Stimulated activated memory B cell treated with anti-CD40 and anti-IgM and Interleukin-4, amounts not matched to agents 10 μg/mL and 1 μg/mL and 100 μg/mL, for 72 hours (primary cell): ENCODE measurements around the gene KIRREL3.

Source experiments
- ATAC-seq: fragments of 150-1000 bp; cut with Tn5 transposase; 2 replicates; pipeline ENCODE4 v1.10.0; 2021
- H3K27ac Mint-ChIP-seq: one replicate; pipeline ENCODE4 v1.8.0; 2022; ENCODE audit warnings: mild to moderate bottlenecking, mixed read lengths
- H3K27me3 Mint-ChIP-seq: one replicate; pipeline ENCODE4 v1.8.0; 2022; ENCODE audit warnings: mixed read lengths
- H3K36me3 Mint-ChIP-seq: one replicate; pipeline ENCODE4 v1.8.0; 2022; ENCODE audit warnings: mixed read lengths
- H3K4me1 Mint-ChIP-seq: one replicate; pipeline ENCODE4 v1.8.0; 2022; ENCODE audit warnings: mixed read lengths
- H3K4me3 Mint-ChIP-seq: one replicate; pipeline ENCODE4 v1.8.0; 2022; ENCODE audit warnings: mild to moderate bottlenecking, moderate library complexity, mixed read lengths
- H3K9me3 Mint-ChIP-seq: one replicate; pipeline ENCODE4 v1.8.0; 2022; ENCODE audit warnings: mixed read lengths

The KIRREL3 gene

DNA sequence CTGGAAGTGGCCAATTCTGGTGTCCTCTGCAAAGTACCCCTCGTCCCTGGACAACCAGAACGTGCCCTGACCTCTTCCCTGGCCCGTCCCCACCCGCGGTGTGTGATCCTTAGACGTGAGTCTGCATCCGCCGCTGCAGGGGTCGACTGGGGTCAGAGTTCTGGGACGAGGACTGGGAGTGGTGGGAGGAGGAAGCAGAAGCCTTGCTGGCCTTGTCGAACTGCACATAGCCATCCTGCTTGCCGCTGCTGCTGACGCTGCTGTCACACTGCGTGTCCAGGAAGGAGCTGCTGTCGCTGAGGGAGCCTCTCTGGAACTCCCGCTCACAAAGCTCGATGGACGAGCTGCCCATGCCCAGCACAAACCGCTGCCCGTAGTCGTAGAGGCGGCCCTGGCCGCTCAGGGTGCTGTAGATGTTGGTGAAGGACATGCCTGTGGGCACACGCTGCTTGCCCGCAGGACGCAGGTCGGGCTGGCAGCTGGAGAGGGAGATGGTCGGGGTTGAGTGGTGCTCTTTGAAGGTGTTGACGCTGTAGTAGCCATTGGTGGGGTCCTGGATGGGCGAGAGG is 576.0 kb downstream of the KIRREL3 start:
- Mint-ChIP-seq H3K27me3 (peaks cover 18% of the 10 kb centered on the region), H3K4me1 (peaks cover 31% of the 10 kb centered on the region)

DNA sequence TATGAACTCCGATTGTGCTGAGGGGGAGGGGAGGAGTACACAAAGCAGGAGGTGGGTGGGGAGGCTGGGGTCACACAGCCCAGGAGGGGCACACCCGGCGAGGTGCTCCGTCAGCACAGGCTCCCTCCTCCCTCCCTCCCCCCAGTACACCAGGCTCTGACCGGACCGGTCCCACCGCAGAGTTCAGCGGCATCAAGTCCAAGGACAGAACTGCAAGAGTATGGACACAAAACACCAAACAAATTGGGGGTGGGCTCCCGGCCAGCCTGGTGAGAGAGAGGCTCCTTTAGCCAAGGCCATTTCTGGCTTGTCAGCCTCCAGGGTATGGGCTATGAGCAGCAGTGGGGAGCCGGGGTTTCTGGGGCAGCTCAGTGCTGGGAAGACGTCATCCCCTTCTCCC is 576.8 kb downstream of the KIRREL3 start:
- peak; percentile 22 for ATAC-seq
- Mint-ChIP-seq H3K27ac (no peak overlapping the region), H3K9me3 (no peaks in the 10 kb centered on the region), H3K27me3 (peaks cover 18% of the 10 kb centered on the region), H3K4me3 (no peak overlapping the region), H3K36me3 (no peaks in the 10 kb centered on the region), H3K4me1 (peaks cover 31% of the 10 kb centered on the region)

More for the DNA sequence above, 576.0 kb downstream of the KIRREL3 start:
- H3K36me3 Mint-ChIP-seq, result no peaks in the 10 kb centered on the region
- H3K4me3 Mint-ChIP-seq, result no peak overlapping the region
- no peak overlapping the region for H3K27ac Mint-ChIP-seq
- no peaks in the 10 kb centered on the region for H3K9me3 Mint-ChIP-seq
- ATAC-seq, result no peak

DNA sequence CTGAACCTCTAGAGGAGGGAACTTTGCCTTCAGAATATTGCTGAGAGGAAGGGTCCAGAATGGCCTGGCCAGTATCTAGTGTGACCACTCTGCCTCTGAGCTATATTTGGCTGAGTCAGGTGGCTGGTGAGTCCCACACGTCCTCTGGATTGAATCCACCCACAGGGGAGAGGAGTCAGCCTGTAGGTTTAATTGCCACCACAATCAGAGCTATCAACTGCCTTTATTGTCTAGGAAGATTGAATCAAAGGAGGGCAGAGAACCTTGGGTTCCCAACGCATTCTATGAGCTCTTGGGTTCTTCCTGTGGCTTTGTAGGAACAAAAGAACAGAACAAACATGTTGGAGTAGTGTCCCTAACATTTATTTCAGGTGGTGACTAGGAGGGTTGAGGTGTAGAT is 577.4 kb downstream of the KIRREL3 start:
- no peak overlapping the region for H3K4me3 Mint-ChIP-seq
- H3K4me1 Mint-ChIP-seq, result peaks cover 31% of the 10 kb centered on the region
- no peaks in the 10 kb centered on the region for H3K36me3 Mint-ChIP-seq
- ATAC-seq, result no peak
- no peak overlapping the region for H3K27ac Mint-ChIP-seq
- H3K9me3 Mint-ChIP-seq, result no peaks in the 10 kb centered on the region
- peaks cover 18% of the 10 kb centered on the region for H3K27me3 Mint-ChIP-seq

DNA sequence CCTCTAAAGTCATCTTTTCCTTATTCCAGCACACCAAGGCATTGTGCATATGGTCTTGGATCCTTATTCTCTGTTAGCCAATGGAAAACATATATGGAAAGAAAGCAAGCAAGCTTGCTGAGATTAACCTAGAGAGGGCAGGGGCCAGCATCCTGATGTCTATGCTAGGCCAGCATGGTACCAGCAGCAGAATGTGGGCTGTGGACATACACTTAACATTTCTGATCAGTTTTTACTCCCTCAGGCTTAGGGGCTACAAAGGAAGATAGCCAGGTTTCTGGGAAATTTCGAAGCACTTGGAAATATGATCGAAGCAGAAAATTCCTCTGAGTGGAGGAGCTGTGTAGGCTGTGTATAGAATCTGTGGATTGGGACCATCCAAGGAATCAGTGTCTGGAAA is 578.1 kb downstream of the KIRREL3 start:
- Mint-ChIP-seq H3K9me3 (no peaks in the 10 kb centered on the region), H3K4me1 (peaks cover 28% of the 10 kb centered on the region), H3K27me3 (peaks cover 18% of the 10 kb centered on the region), H3K4me3 (no peak overlapping the region), H3K36me3 (no peaks in the 10 kb centered on the region), H3K27ac (no peak overlapping the region)
- no peak for ATAC-seq

DNA sequence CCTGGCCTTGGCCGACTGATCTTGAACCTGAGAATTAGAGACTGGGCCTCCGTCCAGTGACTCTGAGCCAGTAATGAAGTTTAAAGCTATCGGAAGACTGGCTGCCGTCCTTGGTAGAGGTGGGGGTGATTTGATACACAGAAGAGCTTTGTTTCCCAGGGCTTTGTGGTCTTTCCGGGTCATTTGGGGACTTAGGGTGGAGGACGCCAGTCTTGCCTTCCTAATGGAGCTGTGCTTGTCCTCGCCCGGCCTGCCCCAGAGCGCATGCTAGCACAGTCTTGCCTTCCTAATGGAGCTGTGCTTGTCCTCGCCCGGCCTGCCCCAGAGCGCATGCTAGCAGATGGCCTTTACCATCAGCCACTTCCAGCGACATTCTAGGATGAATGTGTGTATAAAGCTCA is 579.3 kb downstream of the KIRREL3 start:
- Mint-ChIP-seq H3K9me3 (no peaks in the 10 kb centered on the region), H3K36me3 (no peaks in the 10 kb centered on the region), H3K27me3 (peaks cover 18% of the 10 kb centered on the region), H3K4me1 (peaks cover 24% of the 10 kb centered on the region), H3K27ac (peak overlapping the region; percentile 20), H3K4me3 (no peak overlapping the region)
- no peak for ATAC-seq

DNA sequence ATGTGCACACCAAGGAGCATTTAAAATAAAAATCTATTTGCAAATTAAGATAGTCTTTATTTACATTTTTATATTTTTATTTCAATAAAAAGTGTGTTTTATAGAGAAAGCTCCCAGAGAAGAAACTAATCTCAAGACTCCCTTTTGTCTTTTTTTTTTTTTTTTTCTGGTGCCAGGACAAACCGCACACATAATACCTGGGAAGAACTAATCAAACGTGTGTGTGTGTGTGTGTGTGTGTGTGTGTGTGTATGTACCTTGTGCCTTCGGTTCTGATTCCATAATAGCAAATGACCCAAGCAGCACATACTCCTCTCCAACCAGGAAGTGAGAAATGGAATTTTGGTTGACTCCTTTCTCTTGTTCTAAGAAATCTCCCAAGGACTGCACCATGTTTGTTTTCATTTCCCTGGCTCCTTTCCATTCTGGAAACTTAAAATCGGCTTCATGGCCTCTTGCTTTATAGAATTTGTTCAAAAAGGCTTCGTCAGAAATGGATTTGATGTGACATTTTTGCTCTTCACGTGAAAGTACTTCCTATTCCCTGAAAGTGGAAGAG is 579.8 kb downstream of the KIRREL3 start:
- ATAC-seq, result no peak
- H3K9me3 Mint-ChIP-seq, result no peaks in the 10 kb centered on the region

DNA sequence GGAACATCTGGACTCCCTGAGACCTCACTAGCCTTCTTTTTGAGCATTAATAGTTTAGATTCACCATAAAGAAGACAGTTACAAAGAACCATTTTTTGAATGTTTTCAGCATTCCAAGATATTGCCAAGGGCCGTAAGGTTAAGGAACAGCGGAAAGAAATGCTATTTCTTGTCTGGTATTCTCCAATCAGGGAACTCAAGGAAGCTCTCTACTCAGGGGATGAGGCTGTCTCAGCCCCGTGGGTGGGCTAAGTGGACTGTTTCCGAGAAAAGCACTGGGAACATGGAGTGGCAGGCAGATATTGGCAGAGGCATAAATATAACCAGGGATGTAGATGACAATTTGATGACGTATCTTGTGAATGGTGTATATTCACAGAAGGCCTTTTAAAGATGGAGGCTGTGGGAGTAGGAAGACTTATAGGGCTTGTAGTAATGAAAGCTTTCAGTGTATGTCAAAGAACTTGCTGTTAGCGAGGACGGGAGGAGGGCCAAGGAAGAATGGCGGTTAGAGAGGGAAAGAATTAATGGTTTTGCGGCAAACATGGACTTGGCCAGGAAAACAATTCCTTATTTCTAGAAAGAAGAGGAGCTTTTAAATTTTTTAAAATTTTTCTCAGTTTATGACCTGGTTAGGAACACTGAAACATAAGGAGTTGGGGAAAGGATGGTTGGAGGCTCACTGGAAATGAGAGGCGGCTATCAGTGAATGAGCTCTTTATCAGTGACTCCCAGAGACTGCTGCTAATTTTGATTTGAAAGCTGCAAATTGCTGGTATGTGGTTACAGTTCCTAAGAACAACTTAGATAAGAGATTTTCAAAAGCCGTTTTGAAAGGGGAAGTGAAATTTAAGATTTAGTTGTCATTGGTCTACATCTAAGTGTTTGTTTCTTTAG is 580.5 kb downstream of the KIRREL3 start:
- Mint-ChIP-seq H3K4me1 (peaks cover 30% of the 10 kb centered on the region), H3K4me3 (peak overlapping the region; percentile 44), H3K27ac (peak overlapping the region; percentile 12), H3K36me3 (no peaks in the 10 kb centered on the region), H3K9me3 (no peaks in the 10 kb centered on the region), H3K27me3 (peaks cover 16% of the 10 kb centered on the region)
- peak; percentile 71 for ATAC-seq

More for the DNA sequence above, 579.8 kb downstream of the KIRREL3 start:
- H3K27me3 Mint-ChIP-seq, result peaks cover 18% of the 10 kb centered on the region
- peaks cover 29% of the 10 kb centered on the region for H3K4me1 Mint-ChIP-seq
- peak overlapping the region; percentile 20 for H3K27ac Mint-ChIP-seq
- H3K4me3 Mint-ChIP-seq, result no peak overlapping the region
- no peaks in the 10 kb centered on the region for H3K36me3 Mint-ChIP-seq

DNA sequence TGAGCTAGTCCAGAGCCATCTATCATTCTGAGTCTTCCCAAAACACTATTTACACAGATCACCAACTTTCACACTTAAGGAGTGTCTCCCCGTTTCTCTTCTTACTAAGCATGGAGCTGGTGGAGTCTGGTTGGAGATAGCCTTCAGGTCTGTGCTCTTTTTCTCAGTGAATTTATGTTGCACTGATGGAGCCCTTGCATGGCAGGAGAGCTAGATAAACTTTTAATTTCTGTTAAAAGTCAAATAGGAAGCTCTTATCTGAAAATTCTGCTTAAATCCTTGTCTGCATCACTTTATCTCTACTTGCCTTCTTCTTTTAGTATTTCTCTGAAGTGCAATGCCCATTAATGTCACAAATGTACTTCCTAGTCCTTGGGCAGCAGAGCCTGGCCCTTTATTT is 581.7 kb downstream of the KIRREL3 start:
- no peak for ATAC-seq
- H3K27me3 Mint-ChIP-seq, result peaks cover 4% of the 10 kb centered on the region
- H3K4me1 Mint-ChIP-seq, result peaks cover 30% of the 10 kb centered on the region
- no peak overlapping the region for H3K4me3 Mint-ChIP-seq
- H3K27ac Mint-ChIP-seq, result no peak overlapping the region
- no peaks in the 10 kb centered on the region for H3K9me3 Mint-ChIP-seq
- H3K36me3 Mint-ChIP-seq, result no peaks in the 10 kb centered on the region

DNA sequence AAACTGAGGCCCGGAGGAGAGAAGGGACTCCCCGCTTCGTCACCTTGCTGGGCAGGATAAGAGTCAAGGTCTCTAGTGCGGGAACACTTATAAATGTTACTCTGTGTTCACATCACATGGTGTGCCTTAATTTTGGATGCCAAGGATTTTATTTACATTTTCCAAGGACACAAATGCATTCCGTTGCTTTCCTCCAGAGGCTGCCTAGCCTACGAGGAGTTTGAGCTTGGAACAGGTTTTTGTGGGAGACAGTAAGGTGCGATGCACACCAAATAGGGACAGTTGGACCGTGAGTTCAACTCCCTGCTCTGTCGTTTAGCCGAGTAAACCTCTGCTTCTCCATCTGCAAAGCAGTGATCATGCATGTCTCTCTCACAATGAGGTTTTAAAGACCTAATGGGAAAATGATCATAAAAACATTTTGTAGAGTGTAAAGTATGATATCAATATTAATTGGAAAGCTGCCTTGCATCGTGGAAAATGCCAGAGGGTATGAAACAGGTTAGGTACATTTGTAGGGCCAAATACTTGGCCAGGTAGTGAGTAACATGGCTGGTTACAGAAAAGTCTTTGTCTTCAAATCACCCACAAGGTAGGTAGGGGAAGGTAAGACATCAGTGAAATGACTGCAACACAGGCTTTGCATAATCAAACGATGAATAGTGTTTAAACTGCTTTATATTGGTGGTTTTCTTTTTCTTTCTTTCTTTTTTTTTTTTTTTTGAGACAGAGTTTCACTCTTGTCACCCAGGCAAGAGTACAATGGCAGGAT is 583.3 kb downstream of the KIRREL3 start:
- peaks cover 30% of the 10 kb centered on the region for H3K4me1 Mint-ChIP-seq
- H3K27ac Mint-ChIP-seq, result no peak overlapping the region
- H3K4me3 Mint-ChIP-seq, result peak overlapping the region; percentile 66
- no peaks in the 10 kb centered on the region for H3K27me3 Mint-ChIP-seq
- no peaks in the 10 kb centered on the region for H3K9me3 Mint-ChIP-seq
- peaks cover under 1% of the 10 kb centered on the region for H3K36me3 Mint-ChIP-seq
- ATAC-seq, result no peak

DNA sequence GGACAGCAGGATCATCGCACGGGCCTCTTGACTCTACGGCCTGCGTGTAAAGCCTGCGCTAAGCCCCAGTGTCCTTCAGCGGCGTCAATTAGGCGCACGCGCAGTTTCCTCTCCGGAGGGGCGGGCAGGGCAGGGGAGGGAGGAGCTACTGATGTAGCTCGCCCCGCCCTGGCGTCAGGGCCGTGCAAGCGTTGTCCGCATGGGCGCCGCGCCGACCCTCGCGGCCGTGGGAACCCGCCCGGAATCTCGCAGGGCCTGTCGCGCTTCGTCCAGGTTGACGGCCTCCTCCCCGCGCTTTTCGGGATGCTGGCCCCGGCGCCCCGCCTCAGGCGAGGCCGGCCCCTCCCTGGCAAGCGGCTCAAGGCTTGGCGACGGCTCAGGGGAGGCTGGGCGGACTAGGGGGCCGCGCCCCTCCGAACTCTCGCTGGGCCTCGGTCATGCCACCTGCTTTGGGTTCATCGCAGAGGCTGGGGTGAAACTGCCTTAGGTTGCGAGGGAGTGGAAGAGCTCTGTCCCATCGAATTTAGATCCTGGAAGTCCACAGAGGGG is 584.0 kb downstream of the KIRREL3 start:
- Mint-ChIP-seq H3K4me3 (peak overlapping the region; percentile 66), H3K27me3 (no peaks in the 10 kb centered on the region), H3K27ac (peak overlapping the region; percentile 69), H3K36me3 (peaks cover 6% of the 10 kb centered on the region), H3K9me3 (no peaks in the 10 kb centered on the region), H3K4me1 (peaks cover 30% of the 10 kb centered on the region)
- ATAC-seq, result peak; percentile 93

DNA sequence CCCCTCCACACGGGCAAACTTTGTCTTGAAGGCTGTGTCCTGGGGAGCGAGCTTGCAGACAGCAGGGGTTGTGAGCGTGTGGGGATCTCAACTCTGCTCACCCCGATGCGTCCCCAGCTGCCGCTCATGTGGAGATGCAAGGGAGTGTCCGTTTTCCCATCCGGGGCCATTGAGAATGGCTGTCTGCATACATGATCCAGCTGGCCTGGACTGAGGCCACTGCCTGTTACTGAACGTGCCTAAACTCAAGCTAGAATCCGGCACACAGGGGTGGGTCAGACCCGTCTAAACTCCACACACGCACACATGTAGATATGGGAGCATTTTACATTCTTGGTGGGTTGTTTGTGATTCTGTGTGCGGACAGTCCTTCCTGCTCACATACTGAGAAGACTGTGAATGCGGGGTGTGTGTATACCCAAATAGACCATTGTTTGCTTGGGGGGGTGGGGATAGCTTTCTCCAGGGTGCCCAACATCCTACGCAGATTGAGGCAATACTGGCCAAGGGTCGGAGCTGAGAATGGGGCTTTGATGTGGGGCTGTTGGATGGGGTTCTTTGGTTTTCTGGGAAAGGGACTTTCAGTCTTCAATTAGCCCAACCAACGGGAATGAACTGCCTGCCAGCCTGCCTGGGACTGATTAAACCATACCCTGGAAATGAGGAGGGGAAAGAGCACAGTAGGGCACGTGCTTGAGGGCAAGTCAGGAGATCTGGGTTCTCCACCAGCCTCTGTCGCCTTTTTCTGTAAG is 584.7 kb downstream of the KIRREL3 start:
- Mint-ChIP-seq H3K27ac (peak overlapping the region; percentile 69), H3K36me3 (peaks cover 6% of the 10 kb centered on the region), H3K4me1 (peaks cover 23% of the 10 kb centered on the region), H3K4me3 (peak overlapping the region; percentile 66), H3K27me3 (no peaks in the 10 kb centered on the region), H3K9me3 (no peaks in the 10 kb centered on the region)
- ATAC-seq, result no peak

DNA sequence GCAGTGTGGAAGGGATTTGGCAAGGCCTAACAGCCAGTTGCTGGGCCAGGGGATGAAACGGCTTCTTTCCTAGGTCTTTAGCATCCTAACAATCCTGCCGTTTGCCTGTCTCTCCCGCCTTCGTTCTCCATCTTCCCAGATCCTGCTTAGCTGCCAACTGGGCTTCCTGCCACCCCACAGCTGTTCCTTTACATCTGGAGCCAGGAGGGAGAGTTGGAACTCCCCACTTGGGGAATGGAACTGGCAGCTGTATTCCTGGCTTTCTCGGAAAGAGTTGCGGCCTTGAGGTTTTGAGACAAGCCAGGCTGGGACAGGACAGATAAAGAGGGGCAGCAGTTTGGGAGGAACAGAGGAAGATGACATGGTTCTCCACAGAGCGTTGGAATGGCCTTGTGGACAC is 585.4 kb downstream of the KIRREL3 start:
- Mint-ChIP-seq H3K27me3 (no peaks in the 10 kb centered on the region), H3K9me3 (no peaks in the 10 kb centered on the region), H3K36me3 (peaks cover 6% of the 10 kb centered on the region), H3K4me1 (peaks cover 17% of the 10 kb centered on the region), H3K27ac (no peak overlapping the region), H3K4me3 (no peak overlapping the region)
- no peak for ATAC-seq

DNA sequence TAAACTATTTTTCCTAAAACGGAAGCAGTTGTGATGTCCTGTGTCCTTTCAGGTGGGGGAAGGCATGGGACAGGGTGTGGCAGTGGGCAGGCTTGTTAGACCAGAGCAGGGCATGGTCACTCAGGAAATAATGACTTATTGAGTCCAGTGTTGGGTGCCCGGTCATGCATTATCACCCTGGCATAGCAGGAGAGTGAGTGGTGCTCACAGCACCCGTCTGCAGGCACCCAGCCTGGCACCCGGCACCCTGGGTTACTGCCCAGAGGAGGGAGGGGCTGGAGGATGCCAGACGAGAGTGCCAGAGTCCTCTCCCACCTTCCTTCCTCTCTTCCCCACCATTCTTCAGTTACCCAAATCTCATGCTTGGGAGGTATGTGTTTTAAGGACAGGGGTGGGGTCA is 586.0 kb downstream of the KIRREL3 start:
- Mint-ChIP-seq H3K4me3 (no peak overlapping the region), H3K36me3 (peaks cover 6% of the 10 kb centered on the region), H3K27me3 (no peaks in the 10 kb centered on the region), H3K27ac (no peak overlapping the region), H3K9me3 (no peaks in the 10 kb centered on the region), H3K4me1 (peaks cover 12% of the 10 kb centered on the region)
- no peak for ATAC-seq

DNA sequence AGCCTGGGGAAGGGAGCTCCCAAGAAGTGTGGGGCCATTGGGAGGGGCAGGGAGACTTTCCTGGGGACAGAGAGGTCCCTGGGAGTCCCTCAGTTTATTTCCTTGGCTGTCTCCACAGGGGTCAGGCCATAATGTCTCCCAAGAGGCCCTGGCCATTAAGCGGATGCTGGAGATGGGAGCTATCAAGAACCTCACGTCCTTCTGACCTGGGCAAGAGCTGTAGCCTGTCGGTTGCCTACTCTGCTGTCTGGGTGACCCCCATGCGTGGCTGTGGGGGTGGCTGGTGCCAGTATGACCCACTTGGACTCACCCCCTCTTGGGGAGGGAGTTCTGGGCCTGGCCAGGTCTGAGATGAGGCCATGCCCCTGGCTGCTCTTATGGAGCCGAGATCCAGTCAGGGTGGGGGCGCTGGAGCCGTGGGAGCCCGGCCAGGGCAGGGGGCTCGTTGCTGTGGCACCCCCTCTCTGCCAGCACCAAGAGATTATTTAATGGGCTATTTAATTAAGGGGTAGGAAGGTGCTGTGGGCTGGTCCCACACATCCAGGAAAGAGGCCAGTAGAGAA is 586.6 kb downstream of the KIRREL3 start:
- Mint-ChIP-seq H3K9me3 (no peaks in the 10 kb centered on the region), H3K4me3 (no peak overlapping the region), H3K36me3 (peaks cover 12% of the 10 kb centered on the region), H3K4me1 (peaks cover 12% of the 10 kb centered on the region), H3K27ac (no peak overlapping the region), H3K27me3 (no peaks in the 10 kb centered on the region)
- ATAC-seq, result no peak
